ENCODE measurements around the gene VGF. TPM values are rescaled to one million over a fixed set of nuclear protein-coding genes. Genes with fewer than 3 reads are reported as not detected.

The VGF gene
- total and polyA plus RNA-seq, 2 donors (not counting 1 experiment from before 2014, with no cell fraction given): 0.10 to 0.17 TPM

DNA sequence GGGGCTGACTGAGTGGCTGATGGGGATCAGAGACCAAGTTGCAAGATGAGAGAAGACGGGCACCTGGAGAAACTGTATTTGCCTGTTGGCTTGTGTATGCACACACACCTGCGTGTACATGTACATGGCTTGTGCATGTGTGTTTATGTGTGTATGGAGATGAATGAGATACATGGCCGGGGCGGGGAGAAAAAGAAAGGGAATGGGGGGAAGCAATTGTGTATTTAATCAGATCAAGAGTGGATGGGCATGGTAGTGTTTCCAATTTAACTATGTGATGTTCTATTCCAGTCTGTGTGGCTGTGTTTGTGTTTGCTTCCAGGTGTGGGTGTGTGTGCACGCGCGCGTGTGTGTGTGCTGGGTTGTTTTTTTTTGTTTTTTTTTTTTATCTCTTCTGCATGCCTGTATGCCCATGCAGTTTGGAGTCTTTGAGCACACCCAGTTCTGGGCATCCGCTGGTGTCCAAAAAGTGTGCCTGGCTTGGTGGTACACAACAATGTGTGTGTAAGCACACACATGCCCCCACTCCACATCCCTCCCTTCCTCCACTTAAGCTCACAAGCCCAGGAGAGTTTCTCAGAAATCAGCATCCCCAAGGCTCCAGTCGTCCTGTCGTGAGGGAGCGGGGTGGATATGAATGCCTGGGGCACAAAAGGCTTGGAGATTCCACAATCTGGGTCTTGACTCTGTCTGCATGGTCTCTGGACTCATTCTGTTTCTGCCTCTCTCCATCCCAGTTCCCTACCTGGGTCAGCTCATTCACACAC lies 2.5 kb upstream of the VGF start:
- H3K27ac Mint-ChIP-seq: no peak overlapping the region
- no peaks in the 10 kb centered on the region for H3K36me3 ChIP-seq (replicated peaks in 1 of 2; ENCODE audit: control extremely low read depth in 1 of 2, control insufficient read depth in 1 of 2, extremely low read depth in 1 of 2, insufficient read depth in 2 of 2, low read length in 1 of 2)
- H3K4me3 ChIP-seq (ENCODE audit: control extremely low read depth in 1 of 5, extremely low read depth in 1 of 5, insufficient read depth in 1 of 5, low read depth in 2 of 5, low read length in 4 of 5): no peak overlapping the region
- H4K20me1 ChIP-seq (ENCODE audit: control insufficient read depth, insufficient read depth, low read length, poor library complexity, severe bottlenecking): peaks cover 26% of the 10 kb centered on the region
- peaks cover 0 to 56% (median 3%) of the 10 kb centered on the region in 3 donors for H3K9me3 ChIP-seq (ENCODE audit: control extremely low read depth in 1 of 3, control insufficient read depth in 2 of 3, insufficient read depth in 1 of 3, low read length in 2 of 3)
- peaks cover 57% of the 10 kb centered on the region for H3K4me1 Mint-ChIP-seq
- peaks cover 0 to 94% (median 72%) of the 10 kb centered on the region in 4 experiments for H3K27me3 ChIP-seq (replicated peaks in 1 of 4; ENCODE audit: control extremely low read depth in 1 of 4, control insufficient read depth in 3 of 4, insufficient read depth in 4 of 4, low read length in 3 of 4)
- no peak overlapping the region for H3K9ac ChIP-seq (ENCODE audit: low read length)
- peaks cover 70 to 84% of the 10 kb centered on the region in 2 donors for H3K4me1 ChIP-seq (ENCODE audit: control insufficient read depth in 2 of 2, insufficient read depth in 2 of 2, low read length in 2 of 2)
- no peak overlapping the region for H2AFZ ChIP-seq (ENCODE audit: insufficient read depth, low read depth, low read length, poor library complexity, severe bottlenecking)
- intact Hi-C loops (cut with micrococcal nuclease): no loop called here
- no peak overlapping the region for H3K27ac ChIP-seq (ENCODE audit: low read length in 2 of 2)
- POLR2A ChIA-PET: no interaction called here
- no peaks in the 10 kb centered on the region for H3K79me2 ChIP-seq (ENCODE audit: control insufficient read depth, insufficient read depth, low read length)
- TF ChIP-seq EZH2 (IDR thresholded peaks at IDR 0.05; ENCODE audit: borderline replicate concordance, insufficient read depth, low read depth, low read length, poor library complexity, severe bottlenecking) (no peak), CTCF (IDR thresholded peaks at IDR 0.05) (no peak)
- peaks cover 68% of the 10 kb centered on the region for H3K27me3 Mint-ChIP-seq
- ATAC-seq (ENCODE audit: low read depth) (no peak), DNase-seq (no peak)
- no peak overlapping the region for H3K4me3 Mint-ChIP-seq
- CTCF ChIA-PET: interaction anchor here (1.0 to 1.6 kb wide), 5 partner anchors 11 to 273 kb away, joined by 3 to 7 read pairs (median 3); no protein-coding TSS in a partner anchor
- H3K4me2 ChIP-seq (replicated peaks; ENCODE audit: low read depth, low read length, poor library complexity, severe bottlenecking): no peak overlapping the region
- H3K9me3 Mint-ChIP-seq (ENCODE audit: insufficient read depth): no peaks in the 10 kb centered on the region
- WGBS (ENCODE audit: insufficient coverage): 12% methylated on average over 5 of the region's 12 CpGs

Data from B cell (primary cell).